Measurements from ENCODE around the gene NAA10.

GRCh38 chrX:153956044-153956907, 21.4 kb upstream of the NAA10 start:
- TF ChIP-seq, protein P1, sequence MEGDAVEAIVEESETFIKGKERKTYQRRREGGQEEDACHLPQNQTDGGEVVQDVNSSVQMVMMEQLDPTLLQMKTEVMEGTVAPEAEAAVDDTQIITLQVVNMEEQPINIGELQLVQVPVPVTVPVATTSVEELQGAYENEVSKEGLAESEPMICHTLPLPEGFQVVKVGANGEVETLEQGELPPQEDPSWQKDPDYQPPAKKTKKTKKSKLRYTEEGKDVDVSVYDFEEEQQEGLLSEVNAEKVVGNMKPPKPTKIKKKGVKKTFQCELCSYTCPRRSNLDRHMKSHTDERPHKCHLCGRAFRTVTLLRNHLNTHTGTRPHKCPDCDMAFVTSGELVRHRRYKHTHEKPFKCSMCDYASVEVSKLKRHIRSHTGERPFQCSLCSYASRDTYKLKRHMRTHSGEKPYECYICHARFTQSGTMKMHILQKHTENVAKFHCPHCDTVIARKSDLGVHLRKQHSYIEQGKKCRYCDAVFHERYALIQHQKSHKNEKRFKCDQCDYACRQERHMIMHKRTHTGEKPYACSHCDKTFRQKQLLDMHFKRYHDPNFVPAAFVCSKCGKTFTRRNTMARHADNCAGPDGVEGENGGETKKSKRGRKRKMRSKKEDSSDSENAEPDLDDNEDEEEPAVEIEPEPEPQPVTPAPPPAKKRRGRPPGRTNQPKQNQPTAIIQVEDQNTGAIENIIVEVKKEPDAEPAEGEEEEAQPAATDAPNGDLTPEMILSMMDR (IDR thresholded peaks at IDR 0.05) = no peak
- no peak for TF ChIP-seq POLR2A (IDR thresholded peaks at IDR 0.05)

Measured in body of pancreas (tissue), 4 donors.